ENCODE results near the gene ACSL5. TPM values are rescaled to one million over a fixed set of nuclear protein-coding genes. Genes with fewer than 3 reads are reported as not detected.

ACSL5 gene
- total and polyA plus RNA-seq, 10 of the 15 experiments (the other 5 are each of a cell fraction or from before 2014, with no cell fraction given) = 22.3 to 57.0 (median 46.4) TPM

DNA sequence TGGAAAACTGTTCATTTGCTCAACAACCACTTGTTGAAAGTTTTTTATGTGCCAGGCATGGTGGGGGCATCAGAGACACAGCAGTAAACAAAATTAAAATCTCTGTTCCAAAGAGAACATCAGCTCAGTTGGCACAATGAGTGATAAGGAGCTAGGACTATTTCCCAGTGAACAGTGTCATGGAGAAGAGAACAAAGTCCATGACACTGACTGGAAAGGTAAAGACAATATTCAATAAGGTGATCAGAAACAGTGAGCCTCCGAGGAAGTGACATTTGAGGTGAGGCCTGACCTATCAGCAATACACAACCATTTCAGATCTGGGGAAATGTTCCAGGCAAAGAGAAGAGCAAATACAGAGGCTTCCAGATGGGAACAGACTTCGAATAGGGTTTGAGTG, 14.6 kb downstream of the ACSL5 start:
- SMC1A ChIA-PET (ENCODE audit: uncharacterized antibody, unreplicated experiment) = interaction anchor here (3.6 kb wide), 1 partner anchor 12 kb away, joined by 24 read pairs; no protein-coding TSS in a partner anchor
- no peaks in the 10 kb centered on the region; a peak in 1 of 4 replicates for H3K36me3 ChIP-seq (ENCODE audit: control insufficient read depth in 2 of 2, insufficient read depth in 2 of 2, low read length in 1 of 2)
- POLR2A ChIA-PET = interaction anchor here (2.9 kb wide), 1 partner anchor 14 kb away, joined by 10 read pairs; the partner anchor contains the start of gene ACSL5
- ATAC-seq (no peak), FAIRE-seq (peak; percentile 47), DNase-seq (ENCODE audit: low read depth, low spot score) (no peak)
- no peaks in the 10 kb centered on the region for H4K20me1 ChIP-seq (ENCODE audit: control insufficient read depth, insufficient read depth)
- peaks cover 15% of the 10 kb centered on the region for H3K79me2 ChIP-seq (ENCODE audit: control insufficient read depth, insufficient read depth, low read length)
- in situ Hi-C loops (cut with MboI) (no loop called here), intact Hi-C loops (cut with micrococcal nuclease; ENCODE audit: unreplicated experiment) (no loop called here)
- WGBS (ENCODE audit: insufficient coverage, insufficient replicate concordance, low lambda C conversion rate, missing lambda C conversion rate) = 50% methylated on average over 2 of the region's 2 CpGs
- no peaks in the 10 kb centered on the region for H3K27me3 ChIP-seq (replicated peaks in 1 of 2; ENCODE audit: control insufficient read depth in 2 of 2, insufficient read depth in 2 of 2, low read length in 1 of 2)
- peaks cover 9% of the 10 kb centered on the region for H3K4me1 ChIP-seq (ENCODE audit: control insufficient read depth, insufficient read depth, low read length)
- RAD21 ChIA-PET (ENCODE audit: unreplicated experiment) = no interaction called here
- H3K4me3 ChIP-seq = no peak overlapping the region
- CTCF ChIA-PET = interaction anchor here (1.5 kb wide), 1 partner anchor 84 kb away, joined by 3 read pairs; no protein-coding TSS in a partner anchor
- no peak overlapping the region for H3K27ac ChIP-seq (ENCODE audit: control insufficient read depth, insufficient read depth)
- no peak overlapping the region for H3K9ac ChIP-seq (ENCODE audit: control insufficient read depth, insufficient read depth, low read length)
- no peak overlapping the region for H2AFZ ChIP-seq (ENCODE audit: control insufficient read depth, low read depth, low read length)
- no peaks in the 10 kb centered on the region for H3K9me3 ChIP-seq (replicated peaks; ENCODE audit: control insufficient read depth, insufficient read depth, low read length)
- BruUV-seq (replicated peaks) = TSS peak; percentile 43
- no peak overlapping the region for H3K4me2 ChIP-seq (ENCODE audit: control insufficient read depth, insufficient read depth)
- TF ChIP-seq CEBPB (IDR thresholded peaks at IDR 0.05; ENCODE audit: borderline replicate concordance in 1 of 2, low read depth in 2 of 2, low read length in 2 of 2) (no peak), SUZ12 (IDR thresholded peaks at IDR 0.05; ENCODE audit: unreplicated experiment) (no peak), CBX3 (IDR thresholded peaks at IDR 0.05; ENCODE audit: borderline replicate concordance, low read depth) (no peak), GATAD2B (conservative IDR thresholded peaks at IDR 0.05; ENCODE audit: low read depth) (no peak), BRCA1 (IDR thresholded peaks at IDR 0.05; ENCODE audit: low read depth, low read length) (no peak), CREM (IDR thresholded peaks at IDR 0.05; ENCODE audit: low read depth) (no peak), RELA (IDR thresholded peaks at IDR 0.05; ENCODE audit: borderline replicate concordance, partially characterized antibody) (no peak), STAT3 (IDR thresholded peaks at IDR 0.05; ENCODE audit: low read depth, low read length) (no peak), MEF2A (IDR thresholded peaks at IDR 0.05; ENCODE audit: insufficient read depth, low read depth, low read length) (no peak), FOXK2 (IDR thresholded peaks at IDR 0.05) (no peak), TCF12 (IDR thresholded peaks at IDR 0.05; ENCODE audit: low read depth, low read length) (no peak)
- TF ChIP-seq, protein P1, sequence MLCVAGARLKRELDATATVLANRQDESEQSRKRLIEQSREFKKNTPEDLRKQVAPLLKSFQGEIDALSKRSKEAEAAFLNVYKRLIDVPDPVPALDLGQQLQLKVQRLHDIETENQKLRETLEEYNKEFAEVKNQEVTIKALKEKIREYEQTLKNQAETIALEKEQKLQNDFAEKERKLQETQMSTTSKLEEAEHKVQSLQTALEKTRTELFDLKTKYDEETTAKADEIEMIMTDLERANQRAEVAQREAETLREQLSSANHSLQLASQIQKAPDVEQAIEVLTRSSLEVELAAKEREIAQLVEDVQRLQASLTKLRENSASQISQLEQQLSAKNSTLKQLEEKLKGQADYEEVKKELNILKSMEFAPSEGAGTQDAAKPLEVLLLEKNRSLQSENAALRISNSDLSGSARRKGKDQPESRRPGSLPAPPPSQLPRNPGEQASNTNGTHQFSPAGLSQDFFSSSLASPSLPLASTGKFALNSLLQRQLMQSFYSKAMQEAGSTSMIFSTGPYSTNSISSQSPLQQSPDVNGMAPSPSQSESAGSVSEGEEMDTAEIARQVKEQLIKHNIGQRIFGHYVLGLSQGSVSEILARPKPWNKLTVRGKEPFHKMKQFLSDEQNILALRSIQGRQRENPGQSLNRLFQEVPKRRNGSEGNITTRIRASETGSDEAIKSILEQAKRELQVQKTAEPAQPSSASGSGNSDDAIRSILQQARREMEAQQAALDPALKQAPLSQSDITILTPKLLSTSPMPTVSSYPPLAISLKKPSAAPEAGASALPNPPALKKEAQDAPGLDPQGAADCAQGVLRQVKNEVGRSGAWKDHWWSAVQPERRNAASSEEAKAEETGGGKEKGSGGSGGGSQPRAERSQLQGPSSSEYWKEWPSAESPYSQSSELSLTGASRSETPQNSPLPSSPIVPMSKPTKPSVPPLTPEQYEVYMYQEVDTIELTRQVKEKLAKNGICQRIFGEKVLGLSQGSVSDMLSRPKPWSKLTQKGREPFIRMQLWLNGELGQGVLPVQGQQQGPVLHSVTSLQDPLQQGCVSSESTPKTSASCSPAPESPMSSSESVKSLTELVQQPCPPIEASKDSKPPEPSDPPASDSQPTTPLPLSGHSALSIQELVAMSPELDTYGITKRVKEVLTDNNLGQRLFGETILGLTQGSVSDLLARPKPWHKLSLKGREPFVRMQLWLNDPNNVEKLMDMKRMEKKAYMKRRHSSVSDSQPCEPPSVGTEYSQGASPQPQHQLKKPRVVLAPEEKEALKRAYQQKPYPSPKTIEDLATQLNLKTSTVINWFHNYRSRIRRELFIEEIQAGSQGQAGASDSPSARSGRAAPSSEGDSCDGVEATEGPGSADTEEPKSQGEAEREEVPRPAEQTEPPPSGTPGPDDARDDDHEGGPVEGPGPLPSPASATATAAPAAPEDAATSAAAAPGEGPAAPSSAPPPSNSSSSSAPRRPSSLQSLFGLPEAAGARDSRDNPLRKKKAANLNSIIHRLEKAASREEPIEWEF (IDR thresholded peaks at IDR 0.05; ENCODE audit: insufficient replicate concordance, low read depth, low read length) = no peak
- TF ChIP-seq, protein P2, sequence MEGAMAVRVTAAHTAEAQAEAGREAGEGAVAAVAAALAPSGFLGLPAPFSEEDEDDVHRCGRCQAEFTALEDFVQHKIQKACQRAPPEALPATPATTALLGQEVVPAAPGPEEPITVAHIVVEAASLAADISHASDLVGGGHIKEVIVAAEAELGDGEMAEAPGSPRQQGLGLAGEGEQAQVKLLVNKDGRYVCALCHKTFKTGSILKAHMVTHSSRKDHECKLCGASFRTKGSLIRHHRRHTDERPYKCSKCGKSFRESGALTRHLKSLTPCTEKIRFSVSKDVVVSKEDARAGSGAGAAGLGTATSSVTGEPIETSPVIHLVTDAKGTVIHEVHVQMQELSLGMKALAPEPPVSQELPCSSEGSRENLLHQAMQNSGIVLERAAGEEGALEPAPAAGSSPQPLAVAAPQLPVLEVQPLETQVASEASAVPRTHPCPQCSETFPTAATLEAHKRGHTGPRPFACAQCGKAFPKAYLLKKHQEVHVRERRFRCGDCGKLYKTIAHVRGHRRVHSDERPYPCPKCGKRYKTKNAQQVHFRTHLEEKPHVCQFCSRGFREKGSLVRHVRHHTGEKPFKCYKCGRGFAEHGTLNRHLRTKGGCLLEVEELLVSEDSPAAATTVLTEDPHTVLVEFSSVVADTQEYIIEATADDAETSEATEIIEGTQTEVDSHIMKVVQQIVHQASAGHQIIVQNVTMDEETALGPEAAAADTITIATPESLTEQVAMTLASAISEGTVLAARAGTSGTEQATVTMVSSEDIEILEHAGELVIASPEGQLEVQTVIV (IDR thresholded peaks at IDR 0.05; ENCODE audit: borderline replicate concordance, partially characterized antibody) = no peak
- TF ChIP-seq, protein P3, sequence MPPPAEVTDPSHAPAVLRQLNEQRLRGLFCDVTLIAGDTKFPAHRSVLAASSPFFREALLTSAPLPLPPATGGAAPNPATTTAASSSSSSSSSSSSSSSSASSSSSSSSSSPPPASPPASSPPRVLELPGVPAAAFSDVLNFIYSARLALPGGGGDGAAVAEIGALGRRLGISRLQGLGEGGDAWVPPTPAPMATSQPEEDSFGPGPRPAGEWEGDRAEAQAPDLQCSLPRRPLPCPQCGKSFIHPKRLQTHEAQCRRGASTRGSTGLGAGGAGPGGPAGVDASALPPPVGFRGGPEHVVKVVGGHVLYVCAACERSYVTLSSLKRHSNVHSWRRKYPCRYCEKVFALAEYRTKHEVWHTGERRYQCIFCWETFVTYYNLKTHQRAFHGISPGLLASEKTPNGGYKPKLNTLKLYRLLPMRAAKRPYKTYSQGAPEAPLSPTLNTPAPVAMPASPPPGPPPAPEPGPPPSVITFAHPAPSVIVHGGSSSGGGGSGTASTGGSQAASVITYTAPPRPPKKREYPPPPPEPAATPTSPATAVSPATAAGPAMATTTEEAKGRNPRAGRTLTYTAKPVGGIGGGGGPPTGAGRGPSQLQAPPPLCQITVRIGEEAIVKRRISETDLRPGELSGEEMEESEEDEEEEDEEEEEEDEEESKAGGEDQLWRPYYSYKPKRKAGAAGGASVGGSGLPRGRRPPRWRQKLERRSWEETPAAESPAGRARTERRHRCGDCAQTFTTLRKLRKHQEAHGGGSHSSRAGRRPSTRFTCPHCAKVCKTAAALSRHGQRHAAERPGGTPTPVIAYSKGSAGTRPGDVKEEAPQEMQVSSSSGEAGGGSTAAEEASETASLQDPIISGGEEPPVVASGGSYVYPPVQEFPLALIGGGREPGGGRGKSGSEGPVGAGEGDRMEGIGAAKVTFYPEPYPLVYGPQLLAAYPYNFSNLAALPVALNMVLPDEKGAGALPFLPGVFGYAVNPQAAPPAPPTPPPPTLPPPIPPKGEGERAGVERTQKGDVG (CRISPR knock-in tag; IDR thresholded peaks at IDR 0.05) = no peak

Measured in GM12878 (cell line).